Esophagus muscularis mucosa (tissue), 4 donors: ENCODE results near the gene FTCD. TPM values are rescaled to one million over a fixed set of nuclear protein-coding genes. Genes with fewer than 3 reads are reported as not detected.

Source experiments
- DNase-seq: peaks from one replicate; pipeline ENCODE4 v3.0.0-alpha.2; 2017; ENCODE audit errors: extremely low spot score
- H3K27ac ChIP-seq, 4 donors: fragments of 200-600 bp; sonication (generic); replicated peaks in 1 of 4; 1 replicate in 3 of 4; 2 replicates in 1 of 4; pipeline ENCODE4 v1.5.1; 2016 to 2019; ENCODE audit warnings: mild to moderate bottlenecking in 1 of 4
- H3K27me3 ChIP-seq, 4 donors: fragments of 200-600 bp; sonication (generic); one replicate each; pipeline versions ENCODE4 v1.5.1 to v1.6.0; 2016 to 2019
- H3K36me3 ChIP-seq, 4 donors: fragments of 200-600 bp; sonication (generic); one replicate each; pipeline ENCODE4 v1.5.1; 2016 to 2019
- H3K4me1 ChIP-seq, 4 donors: fragments of 200-600 bp; sonication (generic); one replicate each; pipeline ENCODE4 v1.5.1; 2016 to 2019
- H3K4me3 ChIP-seq, 4 donors: fragments of 200-600 bp; sonication (generic); 1 replicate in 2 of 4; 2 replicates in 2 of 4; pipeline ENCODE4 v1.5.1; 2016 to 2019; ENCODE audit warnings: mild to moderate bottlenecking in 4 of 4, moderate library complexity in 1 of 4
- H3K9me3 ChIP-seq, 4 donors: fragments of 200-600 bp; sonication (generic); 1 replicate in 3 of 4; 2 replicates in 1 of 4; pipeline ENCODE4 v1.5.1; 2016 to 2019
- CTCF ChIP-seq, 3 experiments: fragments of 200-600 bp in 2 of 3; fragments of 450-650 bp in 1 of 3; sonication (generic) in 2 of 3; IDR thresholded peaks; one replicate each; pipeline ENCODE4 v1.5.1; 2017 to 2019; ENCODE audit warnings: antibody characterized with exemption in 3 of 3, mild to moderate bottlenecking in 2 of 3, moderate library complexity in 1 of 3
- EP300 ChIP-seq: sonication (generic); formaldehyde crosslinking; IDR thresholded peaks from one replicate; pipeline ENCODE4 v1.6.1; 2017; ENCODE audit warnings: antibody characterized with exemption
- POLR2A ChIP-seq: fragments of 450-650 bp; IDR thresholded peaks from one replicate; pipeline ENCODE4 v1.6.1; 2017; ENCODE audit warnings: antibody characterized with exemption, moderate library complexity, mild to moderate bottlenecking, low read depth
- POLR2AphosphoS5 ChIP-seq, 2 donors: sonication (generic); formaldehyde crosslinking; IDR thresholded peaks; one replicate each; pipeline ENCODE4 v1.6.1; 2017; ENCODE audit warnings: antibody characterized with exemption in 2 of 2
- WGBS: methylation state at CpG from one replicate; pipeline ENCODE4 v1.1.5; 2018; 5-methylcytosine and 5-hydroxymethylcytosine counted together
- intact Hi-C: fragments of 100-400 bp; cut with DNase I; formaldehyde crosslinking; loops from one replicate; pipeline ENCODE4 v1.15.1; 2023
- total RNA-seq, 4 donors: library from RNA; depleted of rRNA; stranded (reverse); fragments of >200 nt; gene quantifications; one replicate each; pipeline versions ENCODE4 v1.1.0 to v1.2.1, GENCODE V29; 2016

Gene FTCD
- total RNA-seq, 4 donors from 2014 or later: 0.26 to 2.5 (median 1.2) TPM; not detected in 1

- H3K9me3 ChIP-seq: no peaks in the 10 kb centered on the region
- peaks cover 0 to 4% (median 0%) of the 10 kb centered on the region in 4 donors for H3K36me3 ChIP-seq
- H3K4me3 ChIP-seq: no peak overlapping the region
- TF ChIP-seq EP300 (no peak), CTCF (IDR thresholded peaks at IDR 0.05) (no peak), POLR2AphosphoS5 (IDR thresholded peaks at IDR 0.05) (no peak), POLR2A (no peak)
- peaks cover 5 to 34% (median 11%) of the 10 kb centered on the region in 4 donors for H3K4me1 ChIP-seq
- DNase-seq: peak; percentile 90
- no peak overlapping the region for H3K27ac ChIP-seq
- WGBS: 94% methylated on average over 40 of the region's 44 CpGs
- peaks cover 0 to 20% (median 0%) of the 10 kb centered on the region in 4 donors for H3K27me3 ChIP-seq
- intact Hi-C loops: loop anchor here (5.0 kb wide), 1 partner anchor 35 kb away; no protein-coding TSS in a partner anchor
These were observed 27.4 kb upstream of the FTCD start for GRCh38 chr21:46182548-46183336.

DNA sequence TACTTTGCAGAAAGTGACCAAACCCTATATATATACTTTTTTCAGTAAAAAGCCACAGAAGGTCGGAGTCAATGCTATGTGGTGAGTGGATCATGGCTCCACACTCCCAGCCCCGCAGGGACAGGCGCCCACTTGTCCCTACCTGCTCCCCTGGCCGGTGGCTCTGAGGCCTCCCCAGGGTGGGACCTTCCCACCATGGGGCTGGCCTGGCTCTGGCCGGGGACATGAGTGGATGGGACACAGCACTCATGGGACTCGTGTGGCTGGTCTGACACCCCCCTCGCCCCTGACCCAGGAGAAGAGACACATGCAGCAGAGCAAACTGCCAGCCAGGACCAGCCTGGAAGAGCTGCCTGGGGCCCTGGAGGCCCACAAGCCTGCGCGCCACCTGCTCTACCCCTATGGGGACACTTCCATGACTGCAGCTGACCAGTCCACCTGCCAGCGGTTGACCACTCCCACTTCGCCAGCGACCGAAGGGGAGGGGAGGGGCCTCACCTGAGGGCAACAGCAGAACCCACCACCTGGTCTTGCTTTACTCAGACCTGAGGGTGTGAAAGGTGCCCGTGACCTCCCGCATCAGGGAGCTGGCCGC, 26.7 kb upstream of the FTCD start:
- peaks cover 0 to 20% (median 0%) of the 10 kb centered on the region in 4 donors for H3K27me3 ChIP-seq
- WGBS: 96% methylated on average over 10 of the region's 16 CpGs
- H3K27ac ChIP-seq: no peak overlapping the region
- H3K4me1 ChIP-seq: peaks cover 0 to 32% (median 10%) of the 10 kb centered on the region in 4 donors
- TF ChIP-seq POLR2A: no peak
- TF ChIP-seq CTCF (IDR thresholded peaks at IDR 0.05): no peak
- TF ChIP-seq POLR2AphosphoS5 (IDR thresholded peaks at IDR 0.05): no peak
- TF ChIP-seq EP300: no peak
- H3K9me3 ChIP-seq: no peaks in the 10 kb centered on the region
- H3K36me3 ChIP-seq: peaks cover 0 to 4% (median 0%) of the 10 kb centered on the region in 4 donors
- intact Hi-C loops: loop anchor here (5.0 kb wide), 1 partner anchor 35 kb away; no protein-coding TSS in a partner anchor
- peak; percentile 91 for DNase-seq
- H3K4me3 ChIP-seq: no peak overlapping the region

- TF ChIP-seq CTCF (IDR thresholded peaks at IDR 0.05) (no peak), EP300 (no peak), POLR2A (no peak), POLR2AphosphoS5 (IDR thresholded peaks at IDR 0.05) (no peak)
- peaks cover 0 to 4% (median 0%) of the 10 kb centered on the region in 4 donors for H3K36me3 ChIP-seq
- peaks cover 0 to 32% (median 10%) of the 10 kb centered on the region in 4 donors for H3K4me1 ChIP-seq
- no peak overlapping the region for H3K27ac ChIP-seq
- WGBS: 91% methylated on average over 19 of the region's 19 CpGs
- H3K4me3 ChIP-seq: no peak overlapping the region
- H3K9me3 ChIP-seq: no peaks in the 10 kb centered on the region
- peaks cover 0 to 20% (median 0%) of the 10 kb centered on the region in 4 donors for H3K27me3 ChIP-seq
- DNase-seq: peak; percentile 75
- intact Hi-C loops: loop anchor here (5.0 kb wide), 1 partner anchor 34 kb away; no protein-coding TSS in a partner anchor
These were observed 26.1 kb upstream of the FTCD start for GRCh38 chr21:46181436-46181835.

DNA sequence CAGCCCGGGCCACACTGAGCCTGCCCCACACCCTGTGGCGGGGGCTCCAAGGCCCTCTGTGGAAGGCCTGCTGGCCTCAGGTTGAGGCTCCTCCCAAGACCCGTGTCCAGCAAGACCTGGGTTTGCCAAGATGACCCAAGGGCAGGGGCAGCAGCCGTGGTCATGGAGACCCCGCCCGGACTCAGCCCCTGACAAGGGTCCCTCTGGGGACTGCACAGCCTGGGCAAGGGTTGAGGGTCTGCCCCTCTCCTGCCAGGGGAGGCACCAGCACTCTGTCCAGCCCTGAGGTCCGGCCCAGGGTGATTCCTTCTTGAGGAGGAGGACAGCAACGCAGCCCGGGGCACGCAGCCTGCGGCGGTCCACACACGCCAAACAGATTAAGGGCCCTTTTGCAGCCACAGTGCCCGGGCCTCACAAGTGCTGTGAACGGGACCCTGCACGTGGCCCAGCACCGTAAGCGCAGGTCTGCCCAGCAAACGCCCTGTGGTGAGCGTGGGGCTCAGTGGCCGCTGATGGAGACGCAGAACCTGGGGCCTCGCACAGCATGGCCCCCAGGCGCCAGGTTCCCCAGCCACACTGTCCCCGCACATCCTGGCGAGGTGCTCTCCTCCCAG, 25.5 kb upstream of the FTCD start:
- Histone ChIP-seq H3K27ac (no peak overlapping the region), H3K9me3 (no peaks in the 10 kb centered on the region), H3K4me1 (peaks cover 0 to 32% (median 10%) of the 10 kb centered on the region in 4 donors), H3K4me3 (no peak overlapping the region), H3K36me3 (peaks cover 0 to 4% (median 0%) of the 10 kb centered on the region in 4 donors), H3K27me3 (peaks cover 0 to 20% (median 0%) of the 10 kb centered on the region in 4 donors)
- whole genome bisulfite sequencing: 96% methylated on average over 5 of the region's 26 CpGs
- intact Hi-C loops: loop anchor here (5.0 kb wide), 1 partner anchor 34 kb away; no protein-coding TSS in a partner anchor
- TF ChIP-seq POLR2AphosphoS5 (IDR thresholded peaks at IDR 0.05) (no peak), CTCF (IDR thresholded peaks at IDR 0.05) (no peak), POLR2A (no peak), EP300 (no peak)
- DNase-seq: peak; percentile 64
